Midbrain (tissue), 1 donor: ENCODE results near the gene POLR2F.

Experiments used
- DNase-seq: peaks from one replicate; lab custom pipeline; 2025; lab: John Stamatoyannopoulos, UW

The POLR2F gene

GRCh38 chr22:37982151-37982785, 28.8 kb downstream of the POLR2F start:
- DNase-seq, result no peak

GRCh38 chr22:37982938-37983859, 29.7 kb downstream of the POLR2F start:
- DNase-seq, result no peak

DNA sequence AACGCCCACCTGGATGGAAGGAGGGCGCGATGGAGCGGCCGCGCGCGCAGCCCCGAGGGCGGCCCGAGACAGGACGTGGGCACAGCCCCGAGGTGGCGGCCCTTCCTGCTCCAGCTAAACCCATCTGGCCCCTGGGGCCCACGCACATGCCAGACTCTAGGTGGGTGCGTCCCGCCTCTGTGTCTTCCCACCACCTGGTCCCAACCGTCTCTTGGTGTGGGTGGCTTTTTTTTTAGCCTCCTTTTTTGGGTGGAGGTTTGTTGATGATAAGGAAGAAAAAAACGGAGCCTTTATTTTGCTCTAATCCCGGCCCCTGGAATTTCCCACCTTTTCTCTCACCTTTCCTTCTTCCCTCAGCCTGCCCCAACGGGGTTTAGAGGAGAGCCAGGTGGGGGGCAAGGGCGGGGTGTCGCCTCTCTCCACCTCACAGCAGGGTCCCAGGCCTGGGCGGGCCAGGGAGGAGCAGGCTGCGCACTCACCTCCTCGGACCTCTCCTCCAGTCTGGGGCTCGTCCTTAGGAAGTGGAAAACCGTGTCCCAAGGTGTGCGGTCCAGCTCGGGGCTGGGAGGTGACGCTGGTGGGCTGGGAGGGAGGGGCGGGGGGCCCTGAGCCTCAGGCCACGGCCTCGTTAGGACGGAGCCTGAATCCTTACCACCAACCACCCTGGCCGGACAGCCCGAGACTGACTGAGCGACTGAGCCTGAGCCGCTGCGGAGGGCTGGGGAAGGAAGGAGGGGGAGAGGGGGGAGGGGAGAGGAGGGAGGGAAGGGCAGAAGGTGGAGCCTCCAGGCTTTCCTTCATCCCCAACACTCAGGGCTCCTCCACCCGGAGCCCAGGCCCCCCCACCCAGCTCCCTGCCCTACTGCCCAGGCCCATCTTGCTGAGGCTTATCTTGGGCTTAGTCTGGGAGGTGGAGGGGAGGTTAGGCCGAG, 30.6 kb downstream of the POLR2F start, which contains the start of gene SOX10:
SOX10 (minus strand) TSS at position 696 of the 932 bp plus-strand sequence. CDS start 771 bp downstream, outside the sequence.
- peak; percentile 76 for DNase-seq

- DNase-seq, result no peak
Measured at GRCh38 chr22:37985050-37985585, 31.6 kb downstream of the POLR2F start.

GRCh38 chr22:37985751-37986281, 32.3 kb downstream of the POLR2F start:
- DNase-seq, result peak; percentile 86

DNA sequence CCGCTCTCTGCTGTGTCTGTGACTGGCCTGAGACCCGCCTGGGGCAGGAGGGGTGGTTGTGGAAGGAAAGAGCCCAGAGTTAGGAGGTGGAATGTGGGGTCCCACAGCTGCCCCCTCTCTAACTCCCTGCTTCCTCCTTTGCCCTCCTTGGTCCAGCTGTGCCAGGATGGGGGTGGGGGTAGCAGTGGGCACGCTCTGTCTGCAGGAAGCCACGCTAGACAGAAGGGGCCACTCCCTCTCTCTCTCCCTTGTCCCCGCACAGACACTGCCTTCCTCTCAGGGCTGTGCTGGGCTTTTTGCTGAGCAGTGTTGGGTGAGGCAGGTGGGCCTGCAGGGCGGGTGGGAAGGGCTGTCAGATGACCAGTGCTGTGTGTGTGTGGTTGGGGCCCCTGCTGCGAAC, 32.9 kb downstream of the POLR2F start:
- no peak for DNase-seq

- no peak for DNase-seq
Measured at GRCh38 chr22:37989146-37990045, 35.9 kb downstream of the POLR2F start.

DNA sequence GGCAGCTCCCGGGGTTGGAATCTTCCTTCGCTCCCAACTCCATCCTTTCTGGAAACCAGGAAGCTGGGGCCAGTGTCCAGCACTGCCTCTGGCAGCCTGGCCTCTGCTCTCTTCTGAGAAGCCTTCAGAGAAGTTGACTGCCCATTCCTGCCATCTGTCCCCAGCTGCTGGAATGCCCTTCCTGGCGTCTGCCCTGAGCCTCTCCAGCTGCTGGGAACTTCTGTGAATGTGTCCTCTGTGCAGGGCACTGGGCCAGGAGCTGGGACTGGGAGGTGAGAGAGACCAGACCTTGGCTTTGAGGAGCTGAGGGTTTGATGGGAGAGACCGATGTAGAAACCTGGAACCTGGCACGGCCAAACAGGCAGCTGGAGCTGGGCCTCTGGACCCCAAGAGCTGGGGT, 36.8 kb downstream of the POLR2F start:
- no peak for DNase-seq

DNA sequence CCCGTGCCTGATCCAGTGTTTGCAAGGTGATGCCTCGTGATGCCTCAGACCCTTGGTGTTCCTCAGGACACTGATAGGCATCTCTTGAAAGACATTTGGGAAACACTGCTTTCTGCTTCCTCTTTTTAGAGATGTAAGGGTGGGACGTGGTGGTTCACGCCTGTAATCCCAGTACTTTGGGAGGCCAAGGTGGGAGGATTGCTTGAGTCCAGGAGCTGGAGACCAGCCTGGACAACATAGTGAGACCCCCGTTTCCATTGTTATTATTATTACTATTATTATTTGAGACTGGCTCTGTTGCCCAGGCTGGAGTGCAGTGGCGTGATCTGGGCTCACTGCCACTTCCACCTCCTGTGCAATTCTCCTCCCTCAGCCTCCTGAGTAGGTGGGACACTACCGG, 37.4 kb downstream of the POLR2F start:
- no peak for DNase-seq

GRCh38 chr22:37991731-37992442, 38.4 kb downstream of the POLR2F start:
- DNase-seq, result no peak

DNA sequence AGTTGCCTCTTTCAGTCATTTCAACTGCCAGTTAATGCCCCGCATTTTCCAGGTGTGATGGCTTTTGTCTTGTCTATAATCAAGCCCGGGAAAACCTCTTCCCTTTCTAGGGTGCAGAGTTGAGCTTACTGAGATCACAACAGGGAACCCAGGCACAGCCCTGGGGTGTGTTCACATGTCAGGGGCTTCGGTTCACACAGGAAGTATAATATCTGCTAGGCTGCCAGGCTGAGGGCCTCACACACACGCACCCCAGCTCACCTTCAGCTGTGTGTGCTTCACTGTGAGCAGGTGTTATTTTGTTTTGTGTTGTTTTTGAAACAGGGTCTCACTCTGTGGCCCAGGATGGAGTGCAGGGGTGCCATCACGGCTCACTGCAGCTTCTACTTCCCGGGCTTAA, 40.5 kb downstream of the POLR2F start:
- DNase-seq, result no peak

DNA sequence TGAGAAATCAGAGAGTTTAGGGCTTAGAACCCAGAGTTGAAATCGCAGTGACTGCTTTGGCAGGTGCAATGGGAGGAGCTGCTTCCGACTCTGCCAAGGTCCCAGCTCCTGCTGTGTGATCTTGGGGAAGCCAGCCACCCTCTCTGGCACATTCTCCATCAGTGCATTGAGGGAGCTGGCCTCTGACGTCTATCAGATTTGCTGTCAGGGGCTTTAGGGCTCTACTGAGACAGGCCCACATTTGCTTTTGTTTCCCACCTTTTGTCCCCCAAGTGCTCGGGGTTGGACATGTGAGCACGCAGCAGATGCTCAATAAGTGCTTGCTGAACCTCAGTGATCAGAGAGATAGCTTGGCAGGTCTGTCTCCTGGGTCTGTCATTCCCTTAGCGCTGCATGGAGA, 41.5 kb downstream of the POLR2F start:
- DNase-seq, result no peak

DNA sequence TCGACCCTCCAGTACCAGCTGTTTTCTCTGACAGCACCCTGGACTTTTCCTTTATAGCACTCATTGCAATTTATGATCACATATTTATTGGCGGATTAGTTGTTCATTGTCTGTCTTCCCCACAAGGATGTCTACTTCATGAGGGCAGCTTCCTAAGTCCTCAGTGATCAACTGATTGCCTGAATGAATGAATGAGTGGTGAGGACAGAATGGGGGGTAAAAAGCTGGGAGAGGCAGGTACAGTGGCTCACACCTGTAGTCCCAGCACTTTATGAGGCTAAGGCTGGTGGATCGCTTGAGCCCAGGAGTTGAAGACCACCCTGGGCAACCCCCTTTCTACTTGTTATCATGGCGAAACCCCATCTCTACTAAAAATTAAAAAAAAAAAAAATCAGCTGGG, 42.0 kb downstream of the POLR2F start:
- DNase-seq, result no peak

- no peak for DNase-seq
Measured at GRCh38 chr22:37996079-37996478, 42.6 kb downstream of the POLR2F start.

GRCh38 chr22:37996515-37997246, 43.2 kb downstream of the POLR2F start:
- no peak for DNase-seq

- DNase-seq, result peak; percentile 76
Measured at GRCh38 chr22:37998543-37998942, 45.0 kb downstream of the POLR2F start.

DNA sequence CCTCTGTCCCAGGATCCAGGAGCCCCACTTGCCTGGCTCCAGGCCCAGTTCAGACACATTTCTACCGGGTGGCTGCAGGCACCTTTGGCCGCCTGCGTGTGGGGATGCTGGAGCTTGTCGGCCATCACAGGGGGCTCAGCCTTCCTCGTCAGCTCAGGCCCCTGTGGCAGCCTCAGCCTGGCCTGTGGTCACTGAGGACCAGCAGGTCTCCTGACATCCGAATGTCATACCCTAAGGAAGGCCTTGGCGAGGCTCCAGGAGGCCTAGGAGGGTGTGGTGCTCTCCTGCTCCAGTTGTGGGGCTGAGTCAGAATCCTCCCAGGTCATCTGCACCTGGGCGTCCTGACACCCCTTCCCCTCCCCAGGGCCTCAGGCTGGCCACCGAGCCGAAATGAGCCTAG, 45.7 kb downstream of the POLR2F start:
- no peak for DNase-seq

GRCh38 chr22:37999640-38000272, 46.3 kb downstream of the POLR2F start:
- DNase-seq, result peak; percentile 29

DNA sequence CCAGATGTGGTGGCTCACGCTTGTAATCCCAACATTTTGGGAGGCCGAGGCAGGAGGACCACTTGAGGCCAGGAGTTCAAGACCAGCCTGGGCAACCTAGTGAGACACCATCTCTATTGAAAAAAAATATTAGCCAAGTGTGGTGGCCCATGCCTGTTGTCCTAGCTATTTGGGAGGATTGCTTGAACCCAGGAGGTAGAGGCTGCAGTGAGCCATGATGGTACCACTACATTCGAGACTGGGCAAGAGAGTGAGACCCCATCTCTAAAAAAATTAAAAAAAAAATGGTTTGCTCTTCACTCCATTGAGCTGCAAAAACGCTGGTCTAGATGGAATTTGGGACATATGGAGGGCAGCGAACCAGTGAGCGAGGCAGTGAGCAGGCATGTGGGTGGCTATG, 52.4 kb downstream of the POLR2F start:
- no peak for DNase-seq
